GM18951 (cell line): Measurements from ENCODE around the gene MAP3K15.
"Not testable (repeated sequence)": the region's sequence is repeated elsewhere in the genome, so short reads cannot be mapped to it uniquely, and the experiment has no call there.

Experiments used
- POLR2A ChIP-seq: IDR thresholded peaks from 4 replicates; pipeline ENCODE4 v1.6.1; 2011; ENCODE audit warnings: mild to moderate bottlenecking; ENCODE audit not compliant: insufficient read length, insufficient read depth; ENCODE audit errors: extremely low read depth
- in situ Hi-C: fragments of 300-500 bp; cut with MboI; formaldehyde crosslinking; loops from one replicate; pipeline ENCODE4 v1.12.0; 2022; ENCODE audit warnings: low sequenced_read_pairs, mixed read lengths, inconsistent platforms; ENCODE audit not compliant: unreplicated experiment

MAP3K15 gene

DNA sequence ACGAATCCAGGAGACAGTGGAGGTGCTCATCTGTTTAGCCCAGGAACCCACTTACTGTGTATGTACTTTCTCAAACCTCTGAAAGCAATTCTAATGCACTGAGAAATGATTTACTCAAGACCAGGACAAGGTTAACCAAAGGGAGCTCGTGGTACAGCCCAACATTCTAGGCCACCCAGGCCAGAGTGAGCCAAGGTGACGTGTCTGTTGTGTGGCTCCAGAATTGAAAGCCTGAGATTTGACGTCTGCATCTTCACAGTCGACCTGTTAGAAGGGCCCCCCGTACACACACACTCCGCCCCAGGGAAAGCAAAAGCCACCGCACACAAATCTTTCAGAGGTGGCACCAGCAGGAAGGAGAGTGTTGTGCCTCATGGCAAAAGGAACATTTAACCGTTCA is 2.3 kb downstream of the MAP3K15 start:
- TF ChIP-seq POLR2A: no peak
- in situ Hi-C loops: loop anchor here (25.0 kb wide), 1 partner anchor 1126 kb away; no protein-coding TSS in a partner anchor

- in situ Hi-C loops: loop anchor here (25.0 kb wide), 1 partner anchor 1125 kb away; no protein-coding TSS in a partner anchor
- TF ChIP-seq POLR2A: no peak
These were observed 2.9 kb downstream of the MAP3K15 start for GRCh38 chrX:19512359-19512758.

DNA sequence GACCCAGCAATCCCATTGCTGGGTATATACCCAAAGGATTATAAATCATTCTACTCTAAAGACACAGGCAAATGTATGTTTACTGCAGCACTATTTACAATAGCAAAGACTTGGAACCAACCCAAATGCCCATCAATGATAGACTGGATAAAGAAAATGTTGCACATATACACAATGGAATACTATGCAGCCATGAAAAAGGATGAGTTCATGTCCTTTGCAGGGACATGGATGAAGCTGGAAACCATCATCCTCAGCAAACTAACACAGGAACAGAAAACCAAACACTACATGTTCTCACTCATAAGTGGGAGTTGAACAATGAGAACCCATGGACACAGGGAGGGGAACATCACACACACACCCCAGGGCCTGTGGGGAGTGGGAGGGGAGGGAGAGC is 3.5 kb downstream of the MAP3K15 start:
- in situ Hi-C loops: loop anchor here (25.0 kb wide), 1 partner anchor 1124 kb away; no protein-coding TSS in a partner anchor

GRCh38 chrX:19496711-19497110 is 18.6 kb downstream of the MAP3K15 start:
- in situ Hi-C loops: no loop called here
- TF ChIP-seq POLR2A: no peak

DNA sequence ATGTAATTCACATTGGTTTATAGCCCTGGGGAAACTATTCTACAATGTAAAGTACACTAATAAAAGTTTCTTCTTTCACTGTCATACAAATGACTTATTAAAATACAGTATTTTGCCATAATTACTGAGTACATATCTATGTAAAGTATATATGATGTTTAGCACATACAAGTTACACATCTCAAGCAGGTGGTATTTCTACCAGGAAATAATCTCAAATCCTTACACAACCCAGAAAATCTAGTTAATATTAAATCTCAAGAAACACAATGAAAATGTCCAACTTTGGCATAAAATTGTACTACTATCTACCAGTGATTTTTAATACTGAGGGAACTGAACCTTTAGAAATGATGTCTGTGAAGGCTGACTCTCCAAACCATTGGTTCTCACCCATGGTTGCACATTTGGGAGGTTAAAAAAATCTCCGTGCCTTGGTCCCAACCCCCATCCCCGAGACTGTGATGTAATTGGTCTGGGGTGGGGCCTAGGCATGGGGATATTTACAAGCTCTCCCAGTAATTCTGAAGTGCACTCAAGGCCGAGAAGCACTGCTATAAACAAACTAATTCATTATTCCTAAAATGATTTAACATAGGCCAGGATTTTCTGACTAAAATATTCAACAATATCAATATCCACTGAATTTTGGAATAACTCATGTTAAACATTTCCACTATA is 27.6 kb downstream of the MAP3K15 start:
- in situ Hi-C loops: no loop called here
- TF ChIP-seq POLR2A: no peak

- in situ Hi-C loops: no loop called here
These were observed 35.9 kb downstream of the MAP3K15 start for GRCh38 chrX:19479458-19479857.

DNA sequence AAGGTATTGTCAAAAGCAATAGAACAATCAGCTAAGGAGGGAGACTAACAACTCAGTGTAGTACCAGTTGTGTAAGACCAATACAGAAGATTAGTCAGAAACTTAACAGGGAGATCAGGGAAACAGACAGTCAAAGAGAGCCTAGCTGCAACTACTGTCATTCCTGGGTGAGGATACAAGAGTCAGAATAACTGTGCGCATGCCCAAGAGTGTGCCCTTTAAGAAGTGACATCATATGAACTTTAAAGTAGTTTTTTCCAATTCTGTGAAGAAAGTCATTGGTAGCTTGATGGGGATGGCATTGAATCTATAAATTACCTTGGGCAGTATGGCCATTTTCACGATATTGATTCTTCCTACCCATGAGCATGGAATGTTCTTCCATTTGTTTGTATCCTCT is 46.9 kb downstream of the MAP3K15 start:
- in situ Hi-C loops: not testable (repeated sequence)

More at GRCh38 chrX:19479458-19479857, 35.9 kb downstream of the MAP3K15 start:
- TF ChIP-seq POLR2A: no peak

DNA sequence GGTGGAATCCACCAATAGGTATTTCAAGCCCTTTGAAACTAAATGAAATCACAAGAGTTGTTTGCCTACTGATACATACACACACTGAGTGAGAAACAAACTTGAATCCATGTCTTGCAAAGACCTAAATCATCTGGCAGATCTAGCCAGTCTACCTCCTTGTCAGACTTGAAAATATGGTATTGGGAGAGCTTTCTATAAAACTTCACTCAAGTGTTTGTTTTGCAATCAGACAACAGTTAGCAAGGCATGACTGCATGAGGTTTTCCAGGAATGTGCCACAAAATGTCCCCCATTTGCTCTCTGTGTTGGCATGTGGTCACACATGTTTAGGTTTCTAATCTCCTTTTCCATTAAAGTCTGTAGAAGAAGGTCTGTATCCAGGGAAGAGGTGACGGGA is 52.4 kb downstream of the MAP3K15 start:
- in situ Hi-C loops: no loop called here
- no peak for TF ChIP-seq POLR2A

DNA sequence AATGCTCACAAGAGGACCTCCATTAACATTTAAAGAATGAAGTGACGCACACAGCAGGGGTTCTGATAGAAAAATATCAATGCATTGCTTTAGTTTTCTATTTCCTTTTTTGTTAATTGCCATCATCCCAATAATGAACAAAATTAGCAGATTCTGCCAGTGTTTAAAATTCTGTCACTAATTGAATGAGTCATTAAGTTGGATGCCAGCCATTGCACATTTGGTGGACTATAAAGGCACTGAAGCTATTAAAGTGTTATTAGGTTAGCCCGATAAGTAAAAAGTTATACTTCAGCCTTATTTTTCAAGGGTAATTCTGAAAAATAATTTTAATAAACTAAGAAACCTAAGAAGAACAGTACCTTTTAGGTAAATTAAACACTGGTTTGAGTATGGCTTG is 53.1 kb downstream of the MAP3K15 start:
- no peak for TF ChIP-seq POLR2A
- in situ Hi-C loops: no loop called here

GRCh38 chrX:19457662-19458061 is 57.6 kb downstream of the MAP3K15 start:
- in situ Hi-C loops: no loop called here

GRCh38 chrX:19448077-19448476 is 67.2 kb downstream of the MAP3K15 start:
- TF ChIP-seq POLR2A: no peak
- in situ Hi-C loops: no loop called here

More at GRCh38 chrX:19457662-19458061, 57.6 kb downstream of the MAP3K15 start:
- no peak for TF ChIP-seq POLR2A

DNA sequence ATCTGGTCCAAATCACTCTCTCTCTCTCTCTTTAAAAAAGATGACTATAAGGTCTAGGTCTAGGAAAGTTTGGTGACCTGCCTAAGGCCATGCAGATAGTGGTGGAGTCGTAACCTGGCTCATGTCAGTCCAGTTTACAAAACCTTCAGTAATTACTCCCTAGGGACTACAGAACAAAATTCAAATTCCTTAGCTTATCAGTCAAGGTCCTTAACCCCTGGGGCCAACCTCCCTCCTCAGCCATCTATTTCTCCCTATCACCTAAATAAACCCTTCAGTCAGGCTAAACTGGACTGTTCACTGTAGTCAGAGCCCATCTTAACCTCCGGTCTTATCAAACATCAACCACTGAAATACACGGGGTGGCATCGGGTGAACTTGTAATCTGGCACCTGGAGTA is 68.9 kb downstream of the MAP3K15 start:
- in situ Hi-C loops: no loop called here

GRCh38 chrX:19445772-19446171 is 69.5 kb downstream of the MAP3K15 start:
- in situ Hi-C loops: not testable (repeated sequence)

More for the DNA sequence above, 68.9 kb downstream of the MAP3K15 start:
- TF ChIP-seq POLR2A: no peak

DNA sequence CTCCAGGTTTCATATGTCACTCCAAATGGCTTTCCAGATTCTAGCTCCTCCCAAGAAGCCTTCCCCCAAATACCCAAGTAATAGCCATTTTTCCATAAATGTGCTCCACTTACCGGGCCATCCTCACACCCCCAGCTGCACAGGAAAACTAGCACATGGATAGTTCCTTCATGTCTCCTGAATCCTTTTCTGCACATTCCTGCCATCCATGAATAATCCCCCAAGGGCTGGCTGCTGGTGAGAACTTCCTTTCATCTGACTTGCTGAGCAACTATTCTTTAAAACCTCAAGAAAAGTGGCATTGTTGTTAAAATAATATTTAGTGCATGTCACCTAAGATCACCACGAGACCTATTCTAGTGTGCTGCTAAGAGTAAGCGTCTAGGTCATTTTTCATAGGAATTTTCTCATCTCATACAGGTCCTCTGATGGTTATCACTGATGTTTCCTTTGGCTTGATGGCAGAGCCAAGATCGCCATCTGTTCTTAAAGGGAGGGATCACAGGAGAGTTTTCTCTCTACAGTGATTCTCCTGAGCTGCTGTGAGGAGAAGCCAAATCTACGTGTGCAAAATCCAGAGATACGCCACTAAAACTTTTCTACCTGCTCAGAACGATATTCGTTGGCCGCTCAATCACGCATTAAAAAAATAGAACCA is 71.3 kb downstream of the MAP3K15 start:
- TF ChIP-seq POLR2A: no peak
- in situ Hi-C loops: no loop called here
